T follicular helper cell (primary cell): ENCODE results near the gene OR51I2.

Experiments
- DNase-seq: peaks from one replicate; pipeline ENCODE4 v3.0.0-alpha.2; 2020; ENCODE audit warnings: low read depth
- total RNA-seq, 2 experiments: gene quantifications; one replicate each; lab custom pipeline; 2026; lab: John Stamatoyannopoulos, UW

OR51I2 gene, protein sequence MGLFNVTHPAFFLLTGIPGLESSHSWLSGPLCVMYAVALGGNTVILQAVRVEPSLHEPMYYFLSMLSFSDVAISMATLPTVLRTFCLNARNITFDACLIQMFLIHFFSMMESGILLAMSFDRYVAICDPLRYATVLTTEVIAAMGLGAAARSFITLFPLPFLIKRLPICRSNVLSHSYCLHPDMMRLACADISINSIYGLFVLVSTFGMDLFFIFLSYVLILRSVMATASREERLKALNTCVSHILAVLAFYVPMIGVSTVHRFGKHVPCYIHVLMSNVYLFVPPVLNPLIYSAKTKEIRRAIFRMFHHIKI
- total RNA-seq: 0 reads per million in 2 experiments

DNA sequence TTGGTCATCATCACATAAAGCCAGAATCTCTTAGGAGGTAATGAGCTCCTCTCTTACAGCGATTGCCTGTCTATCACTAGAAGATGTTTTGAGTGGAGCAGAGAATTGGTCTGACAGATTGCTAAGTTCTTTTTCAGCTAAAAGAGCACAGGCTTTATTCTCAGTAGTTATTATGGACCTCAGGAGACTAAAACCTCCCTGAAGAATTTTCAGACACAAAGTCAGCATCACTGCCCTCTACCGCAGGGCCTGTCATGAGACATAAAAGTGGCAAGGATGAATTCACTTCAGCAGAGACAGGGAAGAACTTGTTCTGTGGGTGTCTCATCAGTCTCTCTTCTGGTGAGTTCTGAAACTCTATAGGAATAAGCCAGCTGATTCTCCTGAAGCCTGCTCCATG lies at the start of gene OR51I2:
TSS of gene OR51I2 (plus strand) at position 301 of the 400 bp plus-strand sequence. CDS start 4,166 bp downstream, outside the sequence.
- DNase-seq: no peak

DNA sequence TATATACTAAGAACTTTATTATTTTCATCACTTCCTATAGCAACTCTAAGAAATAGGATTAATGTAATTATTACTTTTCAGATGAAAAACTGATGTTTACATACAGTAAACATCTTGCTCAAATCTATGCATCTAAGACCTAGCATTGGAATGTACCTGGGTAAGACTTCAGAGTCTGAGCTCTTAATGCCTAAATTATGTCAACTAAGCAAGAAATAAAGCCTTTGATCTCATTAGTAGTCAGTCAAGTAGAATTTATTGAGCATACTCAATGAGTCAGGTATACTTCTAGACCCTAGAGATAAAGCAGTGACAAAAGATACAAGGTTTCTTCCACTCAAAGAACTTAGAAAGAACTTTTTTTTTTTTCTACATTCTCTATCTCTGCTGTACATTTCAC lies 44.0 kb upstream of the OR51I2 start:
- no peak for DNase-seq

DNA sequence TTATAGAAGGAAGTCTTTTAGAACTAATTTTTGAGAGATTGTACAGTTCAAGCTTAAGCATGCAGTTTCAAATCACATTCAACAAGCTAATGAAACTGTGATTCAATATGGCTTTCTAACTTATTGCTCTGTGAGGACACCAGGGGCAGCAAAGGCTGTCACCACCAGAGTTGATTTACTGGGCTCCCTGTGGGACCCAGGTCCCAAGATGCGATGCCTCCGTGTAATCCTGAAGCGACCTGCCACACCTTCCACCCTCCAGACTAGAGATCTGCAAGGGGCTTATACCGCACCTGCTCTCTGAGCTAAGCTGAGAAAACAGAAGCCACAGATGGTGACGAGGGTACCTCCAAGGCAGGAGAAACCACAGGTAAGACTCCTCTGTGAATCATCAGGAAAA lies 28.1 kb upstream of the OR51I2 start:
- DNase-seq: no peak

DNA sequence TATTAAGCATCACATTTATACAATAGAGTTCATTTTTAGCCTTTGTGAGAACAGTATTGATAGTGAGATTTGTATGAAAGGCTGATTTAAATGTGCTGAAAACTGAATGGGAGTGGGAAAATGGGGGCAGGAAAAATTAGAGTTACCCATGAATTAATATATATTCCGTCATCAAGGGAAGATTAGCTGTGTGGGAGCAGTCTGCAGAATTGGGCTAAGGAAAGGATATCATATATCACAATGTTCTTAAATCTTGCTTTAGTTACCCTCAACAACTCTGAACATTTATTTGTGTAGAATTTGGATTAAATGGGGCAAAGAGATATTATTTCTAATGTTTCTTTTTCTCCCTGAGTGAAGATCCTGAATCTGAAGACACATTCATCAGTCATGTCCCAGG lies 27.3 kb upstream of the OR51I2 start, which contains the start of gene OR51Q1:
TSS of gene OR51Q1 (plus strand) at position 301 of the 400 bp plus-strand sequence. CDS start at position 391, 90 bp downstream.
- no peak for DNase-seq

DNA sequence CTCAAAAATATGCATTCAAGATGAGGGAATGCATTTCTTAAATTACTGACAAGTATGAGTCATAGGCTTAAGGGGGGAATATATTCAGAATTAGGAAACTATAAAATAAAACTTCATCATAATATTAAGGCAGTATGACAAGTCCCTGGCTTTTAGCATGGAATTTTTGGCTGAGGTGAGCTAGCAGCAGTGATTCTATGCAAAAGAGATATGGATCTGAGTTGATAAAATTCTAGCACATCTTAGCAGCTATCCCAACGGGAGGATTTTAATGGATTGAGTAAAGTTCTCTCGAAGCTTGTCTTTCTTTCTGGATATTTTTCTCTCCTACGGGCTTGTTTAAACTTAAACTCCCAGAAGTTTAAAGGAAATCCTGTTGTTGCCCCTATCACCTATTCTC lies 26.0 kb upstream of the OR51I2 start:
- no peak for DNase-seq

DNA sequence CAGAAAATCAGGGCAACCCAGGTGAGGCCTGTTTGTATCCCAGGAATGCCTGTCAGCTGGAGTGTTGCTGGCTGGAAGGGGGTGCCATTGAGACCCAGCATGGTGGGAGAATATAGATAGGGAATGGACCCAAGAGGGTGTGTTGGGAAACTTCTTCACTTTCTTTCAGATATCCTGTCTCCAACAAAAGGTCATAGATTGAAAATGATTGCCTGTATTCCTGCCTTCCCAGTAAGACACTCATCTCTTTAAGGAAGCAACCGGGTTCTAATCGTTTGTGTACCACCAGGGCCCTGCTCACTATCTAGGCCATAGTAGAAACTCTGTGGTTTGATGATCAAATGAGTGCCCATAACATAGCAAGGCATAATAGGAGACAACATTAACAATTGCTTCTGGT lies 7.7 kb upstream of the OR51I2 start, which contains the start of gene OR51I1:
TSS of gene OR51I1 (minus strand) at position 101 of the 400 bp plus-strand sequence. CDS start at position 101, 0 bp downstream.
- no peak for DNase-seq

DNA sequence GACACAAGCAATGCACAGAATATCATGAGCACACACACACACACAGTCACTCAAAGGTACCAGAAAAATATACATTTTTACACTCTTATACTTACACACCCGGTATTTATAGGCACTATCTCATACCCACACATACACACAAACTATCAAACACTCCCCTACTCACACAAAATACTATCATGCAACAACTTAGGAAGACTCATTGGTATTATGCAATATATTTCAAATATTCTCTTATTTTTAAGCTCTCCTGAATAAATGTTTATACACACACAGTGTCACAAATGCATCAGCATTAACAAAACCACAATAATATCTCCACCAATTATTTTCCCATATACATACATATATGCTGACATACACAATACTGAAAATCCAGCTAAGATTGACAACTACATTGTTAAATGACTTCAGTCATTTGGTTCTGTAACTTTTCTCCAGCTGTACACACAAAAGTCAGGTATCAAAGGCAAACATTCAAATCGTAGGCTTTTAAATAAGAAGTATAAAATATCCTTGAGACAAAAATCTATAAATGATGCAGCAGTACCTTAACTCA lies 5.2 kb upstream of the OR51I2 start:
- DNase-seq: no peak

DNA sequence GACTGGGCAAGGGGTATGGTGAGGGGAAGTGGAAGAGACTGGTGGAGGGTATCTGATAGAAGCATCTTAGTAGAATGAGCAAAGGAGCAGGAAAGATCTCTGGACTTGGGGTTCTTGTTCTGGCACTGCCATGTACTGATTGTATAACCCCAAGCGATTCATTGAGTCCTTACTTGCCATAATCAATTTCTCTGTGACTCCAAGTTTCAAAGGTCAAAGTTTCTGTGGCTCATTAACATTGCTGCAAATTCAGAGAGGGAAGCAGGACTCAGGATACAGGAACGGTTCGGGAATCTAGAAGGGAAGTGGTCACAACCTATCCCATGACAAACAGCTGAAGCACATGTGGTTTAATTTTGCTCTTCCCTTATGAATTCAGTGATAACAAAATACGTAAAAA lies 309 bp downstream of the OR51I2 start:
- DNase-seq: no peak

DNA sequence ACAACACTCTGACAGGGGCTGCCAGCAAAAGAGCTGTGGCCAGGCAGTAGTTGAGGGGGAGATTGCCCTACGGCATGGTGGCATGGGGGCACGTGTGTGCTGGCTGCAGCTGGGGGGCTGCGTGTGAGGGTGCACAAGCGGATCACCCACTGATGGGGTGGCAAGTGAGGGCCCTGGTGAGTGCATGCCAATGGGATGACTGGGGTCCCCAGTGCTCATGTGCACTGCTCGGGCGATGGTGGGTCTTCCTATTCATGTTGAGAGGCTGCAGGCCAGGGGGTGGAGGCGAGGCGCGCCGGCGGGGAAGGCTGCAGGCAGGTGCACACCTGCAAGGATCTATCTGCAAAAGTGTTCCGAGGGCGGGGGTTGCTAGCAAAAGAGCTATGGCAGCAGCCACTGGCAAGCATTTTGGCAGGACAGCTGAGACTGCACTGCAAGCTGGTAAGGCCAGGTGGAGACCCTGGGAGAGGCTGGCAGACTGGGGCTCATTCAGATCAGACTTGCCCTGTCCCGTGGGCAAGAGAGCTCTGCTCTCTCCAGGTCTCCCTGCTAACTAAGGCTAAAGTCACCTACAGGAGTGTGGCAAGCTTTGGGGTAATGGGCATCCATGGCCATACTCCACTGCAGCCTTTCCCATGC lies 12.0 kb downstream of the OR51I2 start:
- no peak for DNase-seq

DNA sequence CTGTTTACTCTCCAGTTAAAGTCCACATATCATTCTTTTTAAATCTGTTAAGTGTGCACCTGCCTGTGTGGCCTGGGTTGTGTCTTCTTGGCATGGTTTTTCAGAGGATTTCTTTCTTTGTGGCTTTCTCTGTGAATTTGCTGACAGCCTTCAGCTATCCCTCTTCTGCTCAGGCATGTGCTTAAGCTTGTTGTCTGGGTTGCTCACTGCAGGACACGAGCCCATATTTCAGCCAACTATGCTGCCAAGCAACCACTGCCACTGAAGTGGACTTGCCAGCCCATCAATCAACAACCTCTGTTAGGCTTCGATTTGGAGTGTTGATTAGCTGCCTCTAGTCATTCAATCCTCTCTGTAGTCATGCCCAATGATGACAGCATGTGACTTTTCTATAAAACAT lies 18.4 kb downstream of the OR51I2 start:
- DNase-seq: no peak

DNA sequence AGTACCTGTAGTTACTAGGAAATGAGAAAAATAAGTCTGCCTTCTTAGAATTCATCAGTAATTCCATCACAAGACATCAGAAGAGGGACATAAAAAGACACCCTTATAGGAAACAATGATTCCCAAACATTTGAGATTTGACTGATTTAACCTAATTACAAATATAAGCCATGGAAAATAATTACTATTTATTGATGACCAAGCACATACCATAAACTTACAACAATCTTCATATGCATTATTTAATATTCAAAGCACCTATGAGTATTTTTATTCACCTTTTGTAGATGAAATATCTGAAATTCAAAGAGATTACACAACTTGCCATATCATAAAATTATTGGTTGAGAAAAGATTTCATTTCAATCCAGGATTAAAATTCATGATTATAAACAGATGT lies 24.8 kb downstream of the OR51I2 start:
- no peak for DNase-seq

DNA sequence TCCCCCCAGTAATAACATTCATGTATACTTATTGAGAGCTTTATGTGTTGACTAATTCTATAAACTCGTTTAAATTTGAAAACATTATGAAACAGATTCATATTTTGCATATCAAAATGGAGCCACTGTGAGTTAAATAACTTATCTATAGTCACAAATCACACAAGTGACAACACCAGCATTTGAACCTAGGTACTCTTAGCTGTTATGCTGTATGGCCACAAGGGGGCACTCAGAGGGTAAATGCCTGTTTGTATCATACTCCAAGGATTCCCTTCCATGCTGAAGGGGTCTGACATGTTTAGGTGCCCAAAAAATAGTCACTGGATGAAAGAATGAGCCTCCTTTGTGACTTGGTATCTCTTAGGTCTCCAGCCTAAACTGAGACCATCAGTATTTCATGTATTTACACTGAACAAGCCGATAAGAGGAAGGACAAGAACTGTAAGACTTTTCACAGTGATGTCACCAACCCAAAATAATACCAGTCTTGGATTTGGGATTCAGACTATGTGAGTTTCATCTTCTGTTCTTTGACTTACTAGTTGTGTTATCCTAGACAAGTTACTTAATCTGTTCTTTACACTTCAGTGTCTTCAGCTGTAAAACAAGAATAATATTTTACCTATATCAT lies 27.2 kb downstream of the OR51I2 start:
- DNase-seq: peak; percentile 5

DNA sequence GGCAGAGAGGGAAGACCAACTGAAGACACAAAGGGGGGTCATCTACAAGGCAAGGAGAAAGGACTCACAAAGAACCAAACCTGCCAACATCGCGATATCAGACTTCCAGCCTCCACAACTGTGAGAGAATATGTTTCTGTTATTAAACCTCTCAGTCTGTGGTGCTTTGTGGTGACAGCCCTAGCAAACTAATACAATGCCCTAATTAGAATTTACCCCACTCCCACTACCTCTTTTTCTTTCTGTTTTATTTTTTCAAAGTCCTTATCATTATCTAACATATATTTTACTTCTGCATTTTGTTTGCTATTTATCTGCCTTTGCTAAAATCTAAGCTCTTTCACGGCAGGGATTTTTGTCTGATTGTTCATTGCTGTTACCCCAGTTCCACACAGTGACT lies 36.9 kb downstream of the OR51I2 start:
- DNase-seq: no peak

DNA sequence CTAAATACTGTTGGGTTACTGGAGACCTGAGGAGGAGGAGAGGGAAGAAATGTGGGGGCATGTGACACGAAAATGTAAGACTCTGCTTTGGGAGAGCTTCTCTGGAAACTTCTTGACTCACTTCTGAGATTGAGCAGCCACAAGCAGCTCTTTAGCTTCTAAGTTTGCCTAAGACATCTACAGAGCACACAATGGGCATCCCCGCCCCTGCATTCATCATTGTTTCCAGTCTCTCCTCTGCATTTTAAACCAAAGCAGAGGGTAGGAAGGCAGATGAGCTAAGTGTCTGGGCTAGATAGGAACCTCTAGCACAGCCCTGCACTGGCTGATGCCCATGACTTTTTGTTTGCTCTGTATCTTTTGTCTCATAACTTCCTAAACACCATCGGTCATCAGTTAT lies 37.3 kb downstream of the OR51I2 start:
- no peak for DNase-seq

DNA sequence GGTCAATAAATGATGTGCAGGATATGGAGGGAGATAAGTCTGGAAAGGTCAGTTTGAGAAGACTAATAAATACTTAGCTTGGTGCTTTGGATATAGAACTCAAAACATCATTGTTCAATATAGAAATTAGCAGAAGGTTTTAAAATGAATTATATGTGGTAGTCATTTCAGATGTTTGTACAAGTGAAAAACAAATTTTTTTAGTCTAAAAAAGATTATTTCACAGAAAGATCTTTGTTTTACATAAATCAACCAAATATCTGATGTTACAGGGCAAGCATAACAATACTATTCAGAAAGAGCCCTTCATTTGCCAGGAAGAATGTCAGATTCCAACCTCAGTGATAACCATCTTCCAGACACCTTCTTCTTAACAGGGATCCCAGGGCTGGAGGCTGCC lies 39.3 kb downstream of the OR51I2 start, which contains the start of gene OR52D1:
TSS of gene OR52D1 (plus strand) at position 301 of the 400 bp plus-strand sequence. CDS start at position 323, 22 bp downstream.
- DNase-seq: no peak

DNA sequence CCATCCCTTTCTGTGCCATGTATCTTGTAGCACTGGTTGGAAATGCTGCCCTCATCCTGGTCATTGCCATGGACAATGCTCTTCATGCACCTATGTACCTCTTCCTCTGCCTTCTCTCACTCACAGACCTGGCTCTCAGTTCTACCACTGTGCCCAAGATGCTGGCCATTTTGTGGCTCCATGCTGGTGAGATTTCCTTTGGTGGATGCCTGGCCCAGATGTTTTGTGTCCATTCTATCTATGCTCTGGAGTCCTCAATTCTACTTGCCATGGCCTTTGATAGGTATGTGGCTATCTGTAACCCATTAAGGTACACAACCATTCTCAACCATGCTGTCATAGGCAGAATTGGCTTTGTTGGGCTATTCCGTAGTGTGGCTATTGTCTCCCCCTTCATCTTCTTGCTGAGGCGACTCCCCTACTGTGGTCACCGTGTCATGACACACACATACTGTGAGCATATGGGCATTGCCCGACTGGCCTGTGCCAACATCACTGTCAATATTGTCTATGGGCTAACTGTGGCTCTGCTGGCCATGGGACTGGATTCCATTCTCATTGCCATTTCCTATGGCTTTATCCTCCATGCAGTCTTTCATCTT lies 39.8 kb downstream of the OR51I2 start:
- DNase-seq: no peak

DNA sequence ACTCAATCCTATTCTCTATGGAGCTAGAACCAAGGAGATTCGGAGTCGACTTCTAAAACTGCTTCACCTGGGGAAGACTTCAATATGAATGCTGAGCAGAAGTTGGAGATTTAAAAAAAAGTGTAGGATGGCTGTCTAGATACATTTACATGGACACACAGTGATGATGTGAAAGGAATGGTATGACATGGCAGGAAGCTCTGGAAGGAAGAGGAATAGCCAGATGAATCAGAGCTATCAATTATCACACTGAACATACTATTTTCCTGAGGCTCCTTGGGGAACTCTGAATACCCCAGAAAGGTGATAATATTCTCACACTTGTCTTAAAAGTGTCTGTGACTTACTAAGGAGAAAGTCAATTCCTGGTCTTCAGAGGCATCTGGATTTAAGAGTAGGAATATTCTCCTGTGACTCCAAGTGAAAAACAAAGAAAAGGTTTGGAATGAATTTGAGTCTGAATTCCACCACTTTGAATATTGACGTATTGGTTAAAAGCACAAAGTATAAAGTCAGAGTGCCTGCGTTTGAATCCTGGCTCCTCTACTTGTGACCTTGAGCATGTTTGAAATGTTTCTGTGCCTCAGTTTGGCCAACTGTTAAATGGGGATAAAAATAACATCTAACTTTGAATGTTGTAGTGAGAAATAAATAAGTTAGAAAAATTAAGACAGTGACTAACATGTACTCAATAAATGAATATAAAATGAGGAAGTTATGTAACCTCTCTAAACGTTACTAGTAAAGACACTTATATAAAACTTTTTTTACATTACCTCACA lies 40.6 kb downstream of the OR51I2 start:
- DNase-seq: no peak

DNA sequence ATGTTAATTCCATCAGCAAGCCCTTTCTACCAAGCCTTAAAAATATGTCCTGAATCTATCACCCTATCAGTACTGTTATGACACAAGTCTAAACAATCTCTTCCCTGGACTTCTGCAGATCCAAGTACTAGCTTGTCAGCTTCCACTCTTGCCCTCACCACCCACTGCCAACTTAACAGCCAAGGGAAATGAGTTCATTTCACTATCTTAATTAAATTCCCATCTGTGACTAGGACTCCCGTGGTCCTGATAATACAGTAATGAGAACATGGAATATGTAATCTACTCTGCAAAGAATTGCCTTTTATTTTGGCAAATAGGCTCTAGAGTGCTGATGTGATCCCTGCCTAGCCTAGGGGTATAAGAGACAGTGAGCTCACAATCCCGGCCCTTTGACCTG lies 50.5 kb downstream of the OR51I2 start:
- DNase-seq: no peak

DNA sequence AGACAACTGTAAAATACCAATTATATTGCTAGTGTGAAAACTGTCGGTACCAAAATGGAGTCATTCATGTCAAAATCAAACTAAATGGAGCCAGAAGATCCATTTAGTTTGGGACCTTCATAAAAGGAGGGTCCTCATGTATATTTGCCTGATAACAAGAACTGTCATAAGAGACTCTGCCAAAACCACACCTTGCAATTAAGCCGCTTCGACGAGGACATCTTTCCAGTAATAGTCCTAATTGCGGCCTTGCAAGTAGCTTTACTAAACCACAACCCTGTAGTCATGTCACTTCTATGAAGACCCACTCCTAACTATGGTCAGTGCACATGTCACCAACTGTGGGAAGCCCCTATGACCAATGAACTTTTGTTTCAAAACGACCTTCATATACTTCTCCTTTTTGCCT lies 51.3 kb downstream of the OR51I2 start:
- no peak for DNase-seq

DNA sequence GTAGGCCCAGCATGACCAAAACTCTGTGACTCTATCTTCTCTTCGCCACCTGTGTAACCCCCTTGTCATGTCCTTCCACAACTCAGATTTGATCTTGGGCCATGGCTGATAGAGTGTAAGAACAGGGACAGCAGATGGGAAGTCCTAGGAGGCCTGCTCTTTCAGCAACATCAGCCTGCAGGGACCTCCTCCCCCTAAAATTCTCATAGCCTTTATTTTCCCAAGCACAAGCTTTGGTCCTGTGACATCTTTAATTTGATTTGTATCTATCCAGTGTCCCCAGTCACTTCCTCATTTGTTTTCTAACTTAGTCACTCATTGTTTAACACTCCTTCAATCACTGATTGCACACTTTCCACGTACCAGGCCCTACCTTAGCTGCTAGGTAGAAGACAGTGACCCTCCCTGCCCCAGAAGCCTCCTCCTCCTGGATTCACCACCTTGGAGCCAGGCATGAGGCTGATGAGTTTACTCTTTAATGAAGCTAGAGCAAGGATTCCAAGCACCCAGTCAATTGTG lies 55.3 kb downstream of the OR51I2 start:
- DNase-seq: no peak
